Vagina (tissue), 2 donors: ENCODE results near the gene S100PBP.

Source experiments
- CTCF ChIP-seq, 3 experiments: fragments of 450-650 bp in 2 of 3; fragments of 200-600 bp in 1 of 3; sonication (generic) in 1 of 3; IDR thresholded peaks; one replicate each; pipeline ENCODE4 v1.5.1; 2017 to 2019; ENCODE audit warnings: antibody characterized with exemption in 3 of 3, mild to moderate bottlenecking in 2 of 3, moderate library complexity in 2 of 3
- POLR2AphosphoS5 ChIP-seq, 2 donors: sonication (generic); formaldehyde crosslinking; IDR thresholded peaks; one replicate each; pipeline ENCODE4 v1.9.0; 2017; ENCODE audit warnings: antibody characterized with exemption in 2 of 2, mild to moderate bottlenecking in 2 of 2, low read depth in 1 of 2; ENCODE audit not compliant: insufficient read depth in 1 of 2

- TF ChIP-seq CTCF (IDR thresholded peaks at IDR 0.05): no peak
- no peak for TF ChIP-seq POLR2AphosphoS5 (IDR thresholded peaks at IDR 0.05; ENCODE audit: insufficient read depth in 1 of 2, low read depth in 1 of 2)
These were observed 8.9 kb upstream of the S100PBP start for GRCh38 chr1:32808580-32808979.
